ENCODE measurements around the gene PARVG.
"Not testable (repeated sequence)": the region's sequence is repeated elsewhere in the genome, so short reads cannot be mapped to it uniquely, and the experiment has no call there.

DNA sequence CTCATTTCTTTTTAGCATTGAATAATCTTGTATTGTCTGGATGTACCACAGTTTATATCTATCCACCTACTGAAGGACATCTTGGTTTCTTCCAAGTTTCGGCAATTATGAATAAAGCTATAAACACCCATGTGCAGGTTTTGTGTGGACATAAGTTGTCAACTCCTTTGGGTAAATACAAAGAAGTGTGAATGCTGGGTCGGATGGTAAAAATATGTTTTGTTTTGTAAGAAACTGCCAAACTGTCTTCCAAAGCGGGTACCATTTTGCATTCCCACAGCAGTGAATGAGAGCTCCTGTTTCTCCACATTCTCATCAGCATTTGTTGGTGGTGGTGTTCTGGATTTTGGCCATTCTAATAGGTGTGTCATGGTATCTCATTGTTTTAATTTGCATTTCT is 60.4 kb downstream of the PARVG start:
- TF ChIP-seq, protein P1, sequence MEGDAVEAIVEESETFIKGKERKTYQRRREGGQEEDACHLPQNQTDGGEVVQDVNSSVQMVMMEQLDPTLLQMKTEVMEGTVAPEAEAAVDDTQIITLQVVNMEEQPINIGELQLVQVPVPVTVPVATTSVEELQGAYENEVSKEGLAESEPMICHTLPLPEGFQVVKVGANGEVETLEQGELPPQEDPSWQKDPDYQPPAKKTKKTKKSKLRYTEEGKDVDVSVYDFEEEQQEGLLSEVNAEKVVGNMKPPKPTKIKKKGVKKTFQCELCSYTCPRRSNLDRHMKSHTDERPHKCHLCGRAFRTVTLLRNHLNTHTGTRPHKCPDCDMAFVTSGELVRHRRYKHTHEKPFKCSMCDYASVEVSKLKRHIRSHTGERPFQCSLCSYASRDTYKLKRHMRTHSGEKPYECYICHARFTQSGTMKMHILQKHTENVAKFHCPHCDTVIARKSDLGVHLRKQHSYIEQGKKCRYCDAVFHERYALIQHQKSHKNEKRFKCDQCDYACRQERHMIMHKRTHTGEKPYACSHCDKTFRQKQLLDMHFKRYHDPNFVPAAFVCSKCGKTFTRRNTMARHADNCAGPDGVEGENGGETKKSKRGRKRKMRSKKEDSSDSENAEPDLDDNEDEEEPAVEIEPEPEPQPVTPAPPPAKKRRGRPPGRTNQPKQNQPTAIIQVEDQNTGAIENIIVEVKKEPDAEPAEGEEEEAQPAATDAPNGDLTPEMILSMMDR (conservative IDR thresholded peaks at IDR 0.05; ENCODE audit: low read depth, low read length), result not testable (repeated sequence)
- TF ChIP-seq EZH2phosphoT487 (IDR thresholded peaks at IDR 0.05; ENCODE audit: borderline replicate concordance, low read length), result not testable (repeated sequence)
